K562 (cell line): ENCODE results near the gene GPALPP1. TPM values are rescaled to one million over a fixed set of nuclear protein-coding genes. Genes with fewer than 3 reads are reported as not detected.

Source experiments
- CTCFL ChIP-seq: IDR thresholded peaks from 2 replicates; pipeline ENCODE4 v1.6.1; 2011; ENCODE audit warnings: borderline replicate concordance, low read depth, mild to moderate bottlenecking, moderate library complexity, low read length; ENCODE audit not compliant: insufficient read depth, poor library complexity, severe bottlenecking
- MCM3 ChIP-seq: fragments of 450-650 bp; IDR thresholded peaks from 2 replicates; pipeline ENCODE4 v1.6.1; 2016
- POLR2AphosphoS5 ChIP-seq: IDR thresholded peaks from 2 replicates; pipeline ENCODE4 v1.6.1; 2011; ENCODE audit warnings: mild to moderate bottlenecking, low read depth, low read length, moderate library complexity; ENCODE audit not compliant: control insufficient read depth, insufficient read depth
- RAD21 ChIP-seq, 2 experiments: fragments of 250-450 bp in 1 of 2; fragments of 450-650 bp in 1 of 2; sonication (Bioruptor Pico) in 1 of 2; formaldehyde crosslinking in 1 of 2; IDR thresholded peaks in 1 of 2; conservative IDR thresholded peaks in 1 of 2; 2 replicates each; pipeline versions ENCODE4 v1.4.0 to v1.8.0; 2020 to 2022; ENCODE audit warnings: mild to moderate bottlenecking in 2 of 2, moderate library complexity in 1 of 2
- REST ChIP-seq, 2 experiments: fragments of 450-650 bp; formaldehyde crosslinking in 1 of 2; IDR thresholded peaks; 2 replicates each; pipeline versions ENCODE4 v1.4.0 to v1.6.1; 2014 to 2020; ENCODE audit warnings: mild to moderate bottlenecking in 2 of 2, borderline replicate concordance in 1 of 2, low read depth in 1 of 2
- SREBF2 ChIP-seq: sonication (generic); formaldehyde crosslinking; IDR thresholded peaks from 2 replicates; pipeline ENCODE4 v1.4.0; 2020; ENCODE audit warnings: mild to moderate bottlenecking, missing genetic modification reagents
- polyA plus RNA-seq, 8 experiments: library from polyadenylated mRNA; depleted of rRNA in 4 of 8; stranded (reverse) in 5 of 8; unstranded in 3 of 8; fragments of >200 nt; fragmentation: Nextera tagmentation in 2 of 8; fragmentation: Illumina TruSeq in 1 of 8; extraction: Ambion mirVana in 2 of 8; extraction: Trizol in 1 of 8; gene quantifications; 2 replicates each; pipeline versions ENCODE4 v1.2.1 to v1.2.3, GENCODE V29; 2011 to 2014; ENCODE audit warnings: inconsistent platforms in 1 of 8, missing spikeins in 1 of 8
- total RNA-seq, 7 experiments: library from RNA; depleted of rRNA in 6 of 7; stranded (reverse); fragments of >200 nt in 6 of 7; fragmentation: Illumina TruSeq in 2 of 7; extraction: Trizol in 2 of 7; gene quantifications; 2 replicates each; pipeline versions ENCODE4 v1.2.1 to v1.2.3, GENCODE V29; 2011 to 2021; ENCODE audit warnings: low replicate concordance in 1 of 7
- TF ChIP-seq, protein P1 (sequence below): fragments of 450-650 bp; IDR thresholded peaks from 2 replicates; pipeline ENCODE4 v1.6.1; 2018; ENCODE audit not compliant: partially characterized antibody
- TF ChIP-seq, protein P2 (sequence below), 3 experiments: IDR thresholded peaks in 2 of 3; conservative IDR thresholded peaks in 1 of 3; 2 replicates each; pipeline ENCODE4 v1.5.1; 2011 to 2012; ENCODE audit warnings: low read length in 3 of 3, mild to moderate bottlenecking in 3 of 3, control low read depth in 2 of 3, improper control_type of control experiment in 1 of 3, inconsistent platforms in 1 of 3, low read depth in 1 of 3, mixed read lengths in 1 of 3, moderate library complexity in 1 of 3; ENCODE audit not compliant: insufficient read depth in 2 of 3

The GPALPP1 gene
- total and polyA plus RNA-seq, 9 of the 15 experiments (the other 6 are each of a cell fraction or from before 2014, with no cell fraction given), result 8.1 to 22.3 (median 18.5) TPM

DNA sequence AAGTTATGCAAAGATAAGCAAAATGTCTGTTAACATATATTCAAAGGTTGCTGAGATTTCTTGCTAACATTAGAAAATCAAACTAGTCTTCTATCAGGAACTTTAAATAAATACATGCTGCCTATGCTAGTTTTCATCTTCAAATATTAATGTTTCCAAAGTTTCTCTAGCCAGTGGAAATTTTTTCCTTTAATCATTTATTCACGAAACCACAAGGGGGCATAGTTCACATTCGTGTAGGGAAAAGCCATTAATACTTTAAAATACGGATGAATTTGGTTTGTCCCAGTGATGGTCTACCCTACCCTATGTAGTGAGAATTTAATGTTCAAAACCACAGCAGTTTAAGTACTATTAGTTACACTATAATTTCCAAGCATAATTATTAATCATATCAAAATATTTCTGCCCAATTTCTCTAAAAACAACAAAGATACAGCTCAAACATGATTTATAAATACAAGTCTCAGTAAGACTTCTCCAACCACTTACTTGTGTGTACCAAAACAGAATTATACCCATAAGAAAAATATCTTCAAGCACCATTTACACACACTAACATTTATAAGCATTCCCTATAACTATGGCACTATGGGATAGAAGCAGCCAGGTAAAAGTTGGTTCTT is 16.3 kb upstream of the GPALPP1 start (continued):
- TF ChIP-seq, protein P1, sequence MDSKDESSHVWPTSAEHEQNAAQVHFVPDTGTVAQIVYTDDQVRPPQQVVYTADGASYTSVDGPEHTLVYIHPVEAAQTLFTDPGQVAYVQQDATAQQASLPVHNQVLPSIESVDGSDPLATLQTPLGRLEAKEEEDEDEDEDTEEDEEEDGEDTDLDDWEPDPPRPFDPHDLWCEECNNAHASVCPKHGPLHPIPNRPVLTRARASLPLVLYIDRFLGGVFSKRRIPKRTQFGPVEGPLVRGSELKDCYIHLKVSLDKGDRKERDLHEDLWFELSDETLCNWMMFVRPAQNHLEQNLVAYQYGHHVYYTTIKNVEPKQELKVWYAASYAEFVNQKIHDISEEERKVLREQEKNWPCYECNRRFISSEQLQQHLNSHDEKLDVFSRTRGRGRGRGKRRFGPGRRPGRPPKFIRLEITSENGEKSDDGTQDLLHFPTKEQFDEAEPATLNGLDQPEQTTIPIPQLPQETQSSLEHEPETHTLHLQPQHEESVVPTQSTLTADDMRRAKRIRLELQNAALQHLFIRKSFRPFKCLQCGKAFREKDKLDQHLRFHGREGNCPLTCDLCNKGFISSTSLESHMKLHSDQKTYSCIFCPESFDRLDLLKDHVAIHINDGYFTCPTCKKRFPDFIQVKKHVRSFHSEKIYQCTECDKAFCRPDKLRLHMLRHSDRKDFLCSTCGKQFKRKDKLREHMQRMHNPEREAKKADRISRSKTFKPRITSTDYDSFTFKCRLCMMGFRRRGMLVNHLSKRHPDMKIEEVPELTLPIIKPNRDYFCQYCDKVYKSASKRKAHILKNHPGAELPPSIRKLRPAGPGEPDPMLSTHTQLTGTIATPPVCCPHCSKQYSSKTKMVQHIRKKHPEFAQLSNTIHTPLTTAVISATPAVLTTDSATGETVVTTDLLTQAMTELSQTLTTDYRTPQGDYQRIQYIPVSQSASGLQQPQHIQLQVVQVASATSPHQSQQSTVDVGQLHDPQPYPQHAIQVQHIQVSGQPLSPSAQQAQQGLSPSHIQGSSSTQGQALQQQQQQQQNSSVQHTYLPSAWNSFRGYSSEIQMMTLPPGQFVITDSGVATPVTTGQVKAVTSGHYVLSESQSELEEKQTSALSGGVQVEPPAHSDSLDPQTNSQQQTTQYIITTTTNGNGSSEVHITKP, result peak; percentile 37
- TF ChIP-seq REST (IDR thresholded peaks at IDR 0.05; ENCODE audit: borderline replicate concordance) (no peak), REST (CRISPR knock-in tag; IDR thresholded peaks at IDR 0.05; ENCODE audit: low read depth) (no peak), CTCFL (peak; percentile 22), RAD21 (CRISPR knock-in tag; conservative IDR thresholded peaks at IDR 0.05 in 1 of 2, IDR thresholded peaks at IDR 0.05 in 1 of 2) (peak; percentile 21 to 39; a peak in 3 of 4 replicates), SREBF2 (CRISPR knock-in tag) (no peak), MCM3 (no peak), POLR2AphosphoS5 (no peak)
- TF ChIP-seq, protein P2, sequence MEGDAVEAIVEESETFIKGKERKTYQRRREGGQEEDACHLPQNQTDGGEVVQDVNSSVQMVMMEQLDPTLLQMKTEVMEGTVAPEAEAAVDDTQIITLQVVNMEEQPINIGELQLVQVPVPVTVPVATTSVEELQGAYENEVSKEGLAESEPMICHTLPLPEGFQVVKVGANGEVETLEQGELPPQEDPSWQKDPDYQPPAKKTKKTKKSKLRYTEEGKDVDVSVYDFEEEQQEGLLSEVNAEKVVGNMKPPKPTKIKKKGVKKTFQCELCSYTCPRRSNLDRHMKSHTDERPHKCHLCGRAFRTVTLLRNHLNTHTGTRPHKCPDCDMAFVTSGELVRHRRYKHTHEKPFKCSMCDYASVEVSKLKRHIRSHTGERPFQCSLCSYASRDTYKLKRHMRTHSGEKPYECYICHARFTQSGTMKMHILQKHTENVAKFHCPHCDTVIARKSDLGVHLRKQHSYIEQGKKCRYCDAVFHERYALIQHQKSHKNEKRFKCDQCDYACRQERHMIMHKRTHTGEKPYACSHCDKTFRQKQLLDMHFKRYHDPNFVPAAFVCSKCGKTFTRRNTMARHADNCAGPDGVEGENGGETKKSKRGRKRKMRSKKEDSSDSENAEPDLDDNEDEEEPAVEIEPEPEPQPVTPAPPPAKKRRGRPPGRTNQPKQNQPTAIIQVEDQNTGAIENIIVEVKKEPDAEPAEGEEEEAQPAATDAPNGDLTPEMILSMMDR (IDR thresholded peaks at IDR 0.05 in 2 of 3, conservative IDR thresholded peaks at IDR 0.05 in 1 of 3; ENCODE audit: insufficient read depth in 2 of 3, low read depth in 1 of 3, low read length in 3 of 3), result peak; percentile 27 to 48 (median 27); a peak in 3 of 6 replicates
